ENCODE results near the gene CRKL.

The CRKL gene

GRCh38 chr22:20996598-20997535, 79.7 kb downstream of the CRKL start:
- no peaks in the 10 kb centered on the region for H3K27me3 ChIP-seq (ENCODE audit: low read depth)
- peaks cover 12% of the 10 kb centered on the region for H3K4me1 ChIP-seq
- DNase-seq (ENCODE audit: low spot score in 2 of 2), result no peak
- H3K36me3 ChIP-seq (replicated peaks), result peaks cover 48% of the 10 kb centered on the region
- no peak overlapping the region for H3K4me3 ChIP-seq
- in situ Hi-C loops (cut with MboI; ENCODE audit: low sequenced_read_pairs), result no loop called here
- no peaks in the 10 kb centered on the region for H3K9me3 ChIP-seq

GRCh38 chr22:20997536-20998257, 80.5 kb downstream of the CRKL start:
- H3K27me3 ChIP-seq (ENCODE audit: low read depth), result no peaks in the 10 kb centered on the region
- in situ Hi-C loops (cut with MboI; ENCODE audit: low sequenced_read_pairs), result no loop called here
- no peaks in the 10 kb centered on the region for H3K9me3 ChIP-seq
- no peak for DNase-seq (ENCODE audit: low spot score in 2 of 2)
- H3K36me3 ChIP-seq (replicated peaks), result peaks cover 40% of the 10 kb centered on the region
- H3K4me3 ChIP-seq, result no peak overlapping the region
- peaks cover 12% of the 10 kb centered on the region for H3K4me1 ChIP-seq

GRCh38 chr22:20998411-20999336, 81.5 kb downstream of the CRKL start:
- no peaks in the 10 kb centered on the region for H3K27me3 ChIP-seq (ENCODE audit: low read depth)
- in situ Hi-C loops (cut with MboI; ENCODE audit: low sequenced_read_pairs), result no loop called here
- DNase-seq (ENCODE audit: low spot score in 2 of 2), result no peak
- peaks cover 12% of the 10 kb centered on the region for H3K4me1 ChIP-seq
- H3K4me3 ChIP-seq, result no peak overlapping the region
- peaks cover 40% of the 10 kb centered on the region for H3K36me3 ChIP-seq (replicated peaks)
- H3K9me3 ChIP-seq, result no peaks in the 10 kb centered on the region

- DNase-seq (ENCODE audit: low spot score in 2 of 2), result no peak
- peaks cover 40% of the 10 kb centered on the region for H3K36me3 ChIP-seq (replicated peaks)
- H3K4me3 ChIP-seq, result no peak overlapping the region
- peaks cover 12% of the 10 kb centered on the region for H3K4me1 ChIP-seq
- H3K9me3 ChIP-seq, result no peaks in the 10 kb centered on the region
- in situ Hi-C loops (cut with MboI; ENCODE audit: low sequenced_read_pairs), result no loop called here
- H3K27me3 ChIP-seq (ENCODE audit: low read depth), result no peaks in the 10 kb centered on the region
Measured at GRCh38 chr22:20999350-21000206, 82.4 kb downstream of the CRKL start.

GRCh38 chr22:21000207-21000986, 83.2 kb downstream of the CRKL start:
- no peak for DNase-seq (ENCODE audit: low spot score in 2 of 2)
- in situ Hi-C loops (cut with MboI; ENCODE audit: low sequenced_read_pairs), result no loop called here
- H3K4me3 ChIP-seq, result peak overlapping the region; percentile 77
- H3K36me3 ChIP-seq (replicated peaks), result peaks cover 37% of the 10 kb centered on the region
- H3K9me3 ChIP-seq, result no peaks in the 10 kb centered on the region
- H3K4me1 ChIP-seq, result peaks cover 12% of the 10 kb centered on the region
- H3K27me3 ChIP-seq (ENCODE audit: low read depth), result no peaks in the 10 kb centered on the region

- Histone ChIP-seq H3K27me3 (ENCODE audit: low read depth) (no peaks in the 10 kb centered on the region), H3K9me3 (no peaks in the 10 kb centered on the region), H3K4me1 (peaks cover 12% of the 10 kb centered on the region), H3K4me3 (peak overlapping the region; percentile 77), H3K36me3 (replicated peaks) (peaks cover 37% of the 10 kb centered on the region)
- DNase-seq (ENCODE audit: low spot score in 2 of 2), result peak in 1 of 2 experiments; percentile 38
- in situ Hi-C loops (cut with MboI; ENCODE audit: low sequenced_read_pairs), result no loop called here
Measured at GRCh38 chr22:21000987-21001600, 83.9 kb downstream of the CRKL start.

- in situ Hi-C loops (cut with MboI; ENCODE audit: low sequenced_read_pairs), result no loop called here
Measured at GRCh38 chr22:21001601-21002325, 84.6 kb downstream of the CRKL start, which contains the start of gene THAP7. Gene THAP7, minus strand, starts transcription at chr22:21002118. Its CDS starts 207 bp downstream, at chr22:21001911.

More at GRCh38 chr22:21001601-21002325, 84.6 kb downstream of the CRKL start, which contains the start of gene THAP7:
- peak within 1 kb of the TSS; percentile 77 for H3K4me3 ChIP-seq
- peaks cover 36% of the 10 kb centered on the region for H3K36me3 ChIP-seq (replicated peaks)
- no peaks in the 10 kb centered on the region for H3K9me3 ChIP-seq
- peaks cover 12% of the 10 kb centered on the region for H3K4me1 ChIP-seq
- H3K27me3 ChIP-seq (ENCODE audit: low read depth), result no peaks in the 10 kb centered on the region
- DNase-seq (ENCODE audit: low spot score in 2 of 2), result peak; percentile 87 to 98
